ENCODE measurements around the gene HES7.

Gene HES7

DNA sequence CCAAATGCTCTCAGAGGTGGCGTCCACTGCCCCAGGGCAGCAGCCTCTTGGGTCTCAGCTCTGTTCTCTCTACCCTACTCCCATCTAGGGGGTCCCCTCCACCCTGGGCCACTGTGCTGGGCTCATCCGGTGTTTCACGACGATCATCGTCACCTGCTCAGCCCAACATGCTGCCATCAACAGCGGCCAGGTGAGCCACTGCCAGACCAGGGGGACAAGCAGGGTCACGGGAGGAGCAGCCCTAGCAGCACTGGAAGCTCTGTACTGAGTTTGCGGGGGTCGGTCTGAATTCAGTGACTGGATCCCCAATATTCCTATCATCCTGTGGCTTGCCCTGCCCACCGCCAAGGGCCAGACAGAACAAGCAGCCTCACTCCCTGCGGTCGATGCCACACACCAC, 52.4 kb downstream of the HES7 start:
- H3K9me3 ChIP-seq (ENCODE audit: control insufficient read depth, insufficient read depth, low read length), result no peaks in the 10 kb centered on the region
- H3K4me1 ChIP-seq (ENCODE audit: control insufficient read depth, insufficient read depth, low read length), result peaks cover 5% of the 10 kb centered on the region; the same call in 1 of the 2 replicates
- no CpG with 5 or more reads among the region's 12 CpGs for WGBS (ENCODE audit: insufficient coverage, insufficient read length)
- no peaks in the 10 kb centered on the region for H3K36me3 ChIP-seq (ENCODE audit: control insufficient read depth, insufficient read depth, low read length)
- H3K27me3 ChIP-seq (ENCODE audit: control insufficient read depth, insufficient read depth, low read length), result peaks cover 42% of the 10 kb centered on the region
- H3K27ac ChIP-seq (ENCODE audit: low read length), result no peak overlapping the region
- H3K4me3 ChIP-seq (ENCODE audit: low read length), result no peak overlapping the region
- no peak for DNase-seq (ENCODE audit: low read depth, low spot score)

All from iPS DF 6.9 (cell line).